OCI-LY7 (cell line): ENCODE data around the gene ADM5. TPM values are rescaled to one million over a fixed set of nuclear protein-coding genes. Genes with fewer than 3 reads are reported as not detected.

Experiments used
- BruUV-seq: library from RNA; stranded (reverse); fragments of 400-500 nt; replicated peaks from 2 replicates; lab custom pipeline; 2021; lab: Mats Ljungman, UMichigan
- CTCF ChIA-PET: fragments of 300-600 bp; sonication (Branson Sonifier 250); formaldehyde crosslinking; loops from one replicate; lab custom pipeline; 2022; ENCODE audit warnings: antibody characterized with exemption; ENCODE audit not compliant: unreplicated experiment; lab: Charles Lee
- POLR2A ChIA-PET: fragments of 300-600 bp; sonication (Branson Sonifier 250); formaldehyde crosslinking; loops from one replicate; lab custom pipeline; 2022; ENCODE audit warnings: antibody characterized with exemption; lab: Charles Lee
- DNase-seq: peaks from one replicate; pipeline ENCODE4 v3.0.0-alpha.2; 2015; ENCODE audit warnings: low spot score
- H2AFZ ChIP-seq: fragments of 200-600 bp; sonication (generic), shearing (Covaris generic); 2 replicates; pipeline ENCODE4 v1.6.1; 2014; ENCODE audit warnings: mild to moderate bottlenecking, antibody characterized with exemption, low read length, moderate library complexity
- H3K27ac ChIP-seq: fragments of 200-600 bp; sonication (generic); 2 replicates; pipeline ENCODE4 v1.5.1; 2014; ENCODE audit warnings: mixed run types, low read depth, mild to moderate bottlenecking, moderate library complexity, low read length, inconsistent platforms; ENCODE audit not compliant: poor library complexity, severe bottlenecking
- H3K36me3 ChIP-seq: fragments of 200-600 bp; sonication (generic); 2 replicates; pipeline ENCODE4 v1.6.1; 2014; ENCODE audit warnings: mild to moderate bottlenecking, antibody characterized with exemption, low read length, moderate library complexity, mixed read lengths; ENCODE audit not compliant: insufficient read depth
- H3K4me1 ChIP-seq: fragments of 200-600 bp; sonication (generic); 2 replicates; pipeline ENCODE4 v1.5.1; 2014; ENCODE audit warnings: mild to moderate bottlenecking, low read length; ENCODE audit not compliant: insufficient read depth, poor library complexity, severe bottlenecking
- H3K4me2 ChIP-seq: fragments of 200-600 bp; sonication (generic); 2 replicates; pipeline ENCODE4 v1.6.1; 2014; ENCODE audit warnings: mild to moderate bottlenecking, low read length
- H3K4me3 ChIP-seq: fragments of 200-600 bp; sonication (generic); 2 replicates; pipeline ENCODE4 v1.5.1; 2014; ENCODE audit warnings: mild to moderate bottlenecking, low read depth, low read length; ENCODE audit not compliant: poor library complexity, severe bottlenecking
- H3K79me2 ChIP-seq: fragments of 200-600 bp; sonication (generic); 2 replicates; pipeline ENCODE4 v1.6.1; 2016; ENCODE audit warnings: low read depth, mild to moderate bottlenecking, low read length, moderate library complexity, mixed read lengths; ENCODE audit not compliant: insufficient read depth
- H3K9me2 ChIP-seq: fragments of 200-600 bp; sonication (generic); 2 replicates; pipeline ENCODE4 v1.6.1; 2016; ENCODE audit warnings: mild to moderate bottlenecking, low read length, mixed read lengths; ENCODE audit not compliant: insufficient read depth
- H3K9me3 ChIP-seq: fragments of 200-600 bp; sonication (generic); 2 replicates; pipeline ENCODE4 v1.6.1; 2014; ENCODE audit warnings: mild to moderate bottlenecking, mixed run types, low read length, mixed read lengths
- H4K20me1 ChIP-seq: fragments of 200-600 bp; sonication (generic); 2 replicates; pipeline ENCODE4 v1.6.1; 2014; ENCODE audit warnings: mild to moderate bottlenecking, antibody characterized with exemption, low read length, moderate library complexity, mixed read lengths; ENCODE audit not compliant: insufficient read depth
- CTCF ChIP-seq: fragments of 200-600 bp; sonication (generic); conservative IDR thresholded peaks from 2 replicates; pipeline ENCODE4 v1.5.1; 2014; ENCODE audit warnings: mild to moderate bottlenecking, antibody characterized with exemption, low read length, moderate library complexity, mixed read lengths
- EZH2phosphoT487 ChIP-seq: fragments of 200-600 bp; sonication (generic); IDR thresholded peaks from 2 replicates; pipeline ENCODE4 v1.6.1; 2018; ENCODE audit warnings: low read depth, borderline replicate concordance, mild to moderate bottlenecking, mixed run types, antibody characterized with exemption, low read length, moderate library complexity, mixed read lengths
- intact Hi-C: fragments of 100-400 bp; cut with micrococcal nuclease; formaldehyde crosslinking; loops from one replicate; pipeline ENCODE4 v1.10.0; 2022; ENCODE audit not compliant: unreplicated experiment
- total RNA-seq, 2 experiments: library from RNA; depleted of rRNA in 1 of 2; stranded (reverse); fragments of >200 nt in 1 of 2; shearing (Covaris generic) in 1 of 2; gene quantifications; 2 replicates each; pipeline ENCODE4 v1.2.3, GENCODE V29; 2014 to 2022

The ADM5 gene
- total RNA-seq, 2 experiments from 2014 or later = 15.3 to 16.5 TPM

GRCh38 chr19:49657493-49658138 lies 31.8 kb upstream of the ADM5 start:
- H3K79me2 ChIP-seq = no peaks in the 10 kb centered on the region
- CTCF ChIA-PET = no interaction called here

GRCh38 chr19:49658139-49658517 lies 31.3 kb upstream of the ADM5 start:
- no peak for DNase-seq

More at GRCh38 chr19:49657493-49658138, 31.8 kb upstream of the ADM5 start:
- H3K4me1 ChIP-seq = no peaks in the 10 kb centered on the region
- BruUV-seq = no TSS peak
- peaks cover 91% of the 10 kb centered on the region for H3K36me3 ChIP-seq
- H3K4me3 ChIP-seq = no peak overlapping the region
- POLR2A ChIA-PET = interaction anchor here (0.5 kb wide), 1 partner anchor 9 kb away, joined by 3 read pairs; no protein-coding TSS in a partner anchor
- H3K4me2 ChIP-seq = no peak overlapping the region
- H3K9me3 ChIP-seq = no peaks in the 10 kb centered on the region
- intact Hi-C loops = no loop called here
- no peak overlapping the region for H2AFZ ChIP-seq
- H3K27ac ChIP-seq = no peak overlapping the region
- no peaks in the 10 kb centered on the region for H4K20me1 ChIP-seq
- no peaks in the 10 kb centered on the region for H3K9me2 ChIP-seq
- TF ChIP-seq EZH2phosphoT487 (no peak), CTCF (no peak)
- no peak for DNase-seq

More at GRCh38 chr19:49658139-49658517, 31.3 kb upstream of the ADM5 start:
- ChIA-PET CTCF (no interaction called here), POLR2A (interaction anchor here (0.5 kb wide), 1 partner anchor 9 kb away, joined by 3 read pairs; no protein-coding TSS in a partner anchor)
- intact Hi-C loops = no loop called here
- no peak for TF ChIP-seq CTCF
- no peak for TF ChIP-seq EZH2phosphoT487
- Histone ChIP-seq H3K9me2 (no peaks in the 10 kb centered on the region), H3K79me2 (no peaks in the 10 kb centered on the region), H4K20me1 (no peaks in the 10 kb centered on the region), H2AFZ (no peak overlapping the region), H3K27ac (no peak overlapping the region), H3K4me1 (no peaks in the 10 kb centered on the region), H3K4me3 (no peak overlapping the region), H3K9me3 (no peaks in the 10 kb centered on the region), H3K4me2 (no peak overlapping the region), H3K36me3 (peaks cover 91% of the 10 kb centered on the region)
- TSS peak; percentile 67 for BruUV-seq
